Omental fat pad (tissue), 4 donors: ENCODE results near the gene METTL23. TPM values are rescaled to one million over a fixed set of nuclear protein-coding genes. Genes with fewer than 3 reads are reported as not detected.
A peak's percentile ranks its signal among the peaks of the same experiment; 100 is the strongest.
"Not testable (repeated sequence)": the region's sequence is repeated elsewhere in the genome, so short reads cannot be mapped to it uniquely, and the experiment has no call there.

Source experiments
- ATAC-seq: fragments of 150-250 bp; one replicate; pipeline ENCODE4 v1.9.1; 2016; ENCODE audit warnings: mild to moderate bottlenecking, moderate library complexity; ENCODE audit not compliant: low FRiP score
- DNase-seq: peaks from one replicate; pipeline ENCODE4 v3.0.0-alpha.2; 2019; ENCODE audit warnings: low spot score
- CTCF ChIP-seq, 3 donors: fragments of 450-650 bp; IDR thresholded peaks; one replicate each; pipeline ENCODE4 v1.5.1; 2016 to 2017; ENCODE audit warnings: antibody characterized with exemption in 3 of 3, mild to moderate bottlenecking in 3 of 3, moderate library complexity in 2 of 3
- total RNA-seq, 4 donors: library from RNA; depleted of rRNA; stranded (reverse); fragments of >200 nt; gene quantifications; one replicate each; pipeline ENCODE4 v1.1.0, GENCODE V29; 2016

METTL23 gene
- total RNA-seq, 4 donors from 2014 or later = 13.6 to 30.2 (median 26.9) TPM

GRCh38 chr17:76737082-76737675 lies 10.5 kb downstream of the METTL23 start, which contains the start of gene SRSF2:
Gene SRSF2, minus strand, starts transcription at chr17:76737331. Its CDS starts 171 bp downstream, at chr17:76737160.
- TF ChIP-seq CTCF (IDR thresholded peaks at IDR 0.05) = no peak
- peak; percentile 91 for ATAC-seq

GRCh38 chr17:76737676-76738467 lies 11.2 kb downstream of the METTL23 start, which contains the start of gene MFSD11:
Gene MFSD11, plus strand, starts transcription at chr17:76738119. Its CDS starts 234 bp downstream, at chr17:76738353.
- DNase-seq = peak; percentile 66
- no peak for TF ChIP-seq CTCF (IDR thresholded peaks at IDR 0.05)
- peak; percentile 81 for ATAC-seq

More at GRCh38 chr17:76737082-76737675, 10.5 kb downstream of the METTL23 start, which contains the start of gene SRSF2:
- DNase-seq = peak; percentile 93

GRCh38 chr17:76738468-76738850 lies 11.8 kb downstream of the METTL23 start:
- DNase-seq = no peak

GRCh38 chr17:76739568-76740115 lies 13.0 kb downstream of the METTL23 start:
- not testable (repeated sequence) for DNase-seq, ATAC-seq

More at GRCh38 chr17:76738468-76738850, 11.8 kb downstream of the METTL23 start:
- TF ChIP-seq CTCF (IDR thresholded peaks at IDR 0.05) = no peak
- no peak for ATAC-seq

- DNase-seq (no peak), ATAC-seq (no peak)
- TF ChIP-seq CTCF (IDR thresholded peaks at IDR 0.05) = no peak
Measured at GRCh38 chr17:76740329-76741118, 13.9 kb downstream of the METTL23 start.

- no peak for DNase-seq
- ATAC-seq = no peak
- TF ChIP-seq CTCF (IDR thresholded peaks at IDR 0.05) = no peak
Measured at GRCh38 chr17:76742958-76743357, 16.3 kb downstream of the METTL23 start.

GRCh38 chr17:76744747-76745146 lies 18.1 kb downstream of the METTL23 start:
- DNase-seq (no peak), ATAC-seq (no peak)
- no peak for TF ChIP-seq CTCF (IDR thresholded peaks at IDR 0.05)

GRCh38 chr17:76745785-76746184 lies 19.1 kb downstream of the METTL23 start:
- ATAC-seq, DNase-seq: not testable (repeated sequence)
